HG03103 (cell line): ENCODE data around the gene LRRC71.

Experiments used
- ATAC-seq: cut with Tn5 transposase; IDR thresholded peaks from one replicate; pipeline ENCODE4 v1.9.1; 2021; ENCODE audit warnings: low read depth; ENCODE audit not compliant: unreplicated experiment

The LRRC71 gene

DNA sequence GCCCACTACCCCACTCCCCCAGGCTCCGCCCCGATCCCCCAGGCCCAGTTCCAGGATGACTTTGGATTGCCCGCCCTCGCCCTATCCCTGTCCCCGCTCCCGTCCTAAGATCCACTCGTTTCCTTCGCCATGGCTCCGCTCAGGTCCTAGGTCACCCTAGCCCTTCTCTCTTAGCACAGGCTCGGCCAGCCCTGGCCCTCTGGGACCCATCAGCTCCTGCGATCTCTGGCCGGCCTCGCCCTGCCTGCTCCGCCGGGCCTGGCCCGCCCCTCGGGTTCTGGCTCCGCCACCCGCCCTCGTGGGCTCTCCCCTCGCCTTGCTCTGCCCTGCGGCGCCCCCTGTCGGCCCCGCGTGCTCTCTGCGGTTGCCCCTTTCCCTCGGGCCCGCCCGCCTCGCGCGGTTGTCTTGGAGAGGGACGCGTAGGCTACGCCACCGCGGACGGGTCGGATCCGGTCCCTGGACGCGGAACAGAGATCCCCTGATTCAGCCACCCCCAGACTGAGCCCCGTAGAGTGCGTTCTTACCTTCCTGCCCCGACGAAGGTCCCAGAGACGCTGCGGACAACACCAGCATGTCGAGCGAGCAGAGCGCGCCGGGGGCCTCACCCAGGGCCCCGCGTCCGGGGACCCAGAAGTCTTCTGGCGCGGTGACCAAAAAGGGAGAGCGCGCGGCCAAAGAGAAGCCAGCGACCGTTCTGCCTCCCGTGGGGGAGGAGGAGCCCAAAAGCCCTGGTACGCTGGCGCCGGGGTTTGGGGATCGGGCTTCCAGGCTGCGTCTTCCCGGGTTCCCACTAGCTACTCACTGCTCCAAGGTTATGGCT, at the start of gene LRRC71:
TSS of gene LRRC71 (plus strand) at position 400 of the 820 bp plus-strand sequence. CDS start at position 572, 172 bp downstream.
- no peak for ATAC-seq

- no peak for ATAC-seq
Measured at GRCh38 chr1:156873659-156874058, 46.8 kb upstream of the LRRC71 start.

GRCh38 chr1:156874142-156874541, 46.3 kb upstream of the LRRC71 start:
- ATAC-seq, result no peak

DNA sequence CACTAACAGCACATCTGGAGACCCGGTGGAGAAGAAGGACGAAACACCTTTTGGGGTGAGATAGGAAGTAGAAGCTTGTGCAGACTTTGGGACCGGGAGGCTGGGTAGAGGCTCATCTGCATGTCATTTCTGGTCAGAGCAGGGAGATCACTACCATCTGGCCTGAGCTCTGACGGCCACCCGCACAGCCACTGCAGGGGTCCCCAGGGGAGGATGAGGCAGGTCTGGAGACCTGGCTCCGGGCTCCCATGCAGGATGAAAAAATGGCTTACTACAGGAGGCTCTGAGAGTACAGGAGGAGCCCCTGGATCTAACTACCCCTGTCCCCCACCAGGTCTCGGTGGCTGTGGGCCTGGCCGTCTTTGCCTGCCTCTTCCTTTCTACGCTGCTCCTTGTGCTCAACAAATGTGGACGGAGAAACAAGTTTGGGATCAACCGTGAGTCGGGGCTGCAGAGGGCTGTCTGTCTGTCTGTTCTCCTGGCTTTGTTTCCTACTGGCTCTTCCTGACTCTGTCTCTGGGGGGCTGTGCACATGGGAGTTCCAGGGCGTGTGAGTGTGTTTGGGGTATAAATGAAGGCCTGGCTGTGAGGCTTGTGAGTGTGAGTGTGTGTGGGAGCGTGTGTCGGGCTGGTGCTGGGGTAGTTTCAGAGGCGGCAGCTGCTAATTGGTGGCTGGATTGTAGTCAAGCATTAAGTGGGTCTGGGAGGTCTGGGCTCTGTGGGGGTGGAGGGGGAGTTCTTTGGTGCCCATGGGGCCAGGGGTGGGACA, 45.7 kb upstream of the LRRC71 start:
- ATAC-seq, result no peak

- ATAC-seq, result no peak
Measured at GRCh38 chr1:156875341-156875615, 45.2 kb upstream of the LRRC71 start.

DNA sequence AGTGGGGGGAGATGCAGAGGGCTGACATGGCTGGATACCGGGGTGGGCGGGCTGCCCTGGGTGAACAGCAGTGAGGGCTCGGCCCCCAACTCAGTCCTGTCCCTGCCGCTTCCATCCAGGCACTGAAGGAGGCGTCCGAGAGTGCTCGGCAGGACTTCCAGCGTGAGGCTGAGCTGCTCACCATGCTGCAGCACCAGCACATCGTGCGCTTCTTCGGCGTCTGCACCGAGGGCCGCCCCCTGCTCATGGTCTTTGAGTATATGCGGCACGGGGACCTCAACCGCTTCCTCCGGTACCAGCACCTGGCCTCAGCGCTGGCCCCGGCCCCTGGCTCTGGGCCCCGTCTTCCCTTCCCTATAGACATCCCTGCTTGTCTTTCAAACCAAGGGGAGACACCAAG, 44.2 kb upstream of the LRRC71 start:
- no peak for ATAC-seq

GRCh38 chr1:156877433-156878170, 42.8 kb upstream of the LRRC71 start:
- ATAC-seq, result no peak

- no peak for ATAC-seq
Measured at GRCh38 chr1:156879876-156880275, 40.6 kb upstream of the LRRC71 start.

DNA sequence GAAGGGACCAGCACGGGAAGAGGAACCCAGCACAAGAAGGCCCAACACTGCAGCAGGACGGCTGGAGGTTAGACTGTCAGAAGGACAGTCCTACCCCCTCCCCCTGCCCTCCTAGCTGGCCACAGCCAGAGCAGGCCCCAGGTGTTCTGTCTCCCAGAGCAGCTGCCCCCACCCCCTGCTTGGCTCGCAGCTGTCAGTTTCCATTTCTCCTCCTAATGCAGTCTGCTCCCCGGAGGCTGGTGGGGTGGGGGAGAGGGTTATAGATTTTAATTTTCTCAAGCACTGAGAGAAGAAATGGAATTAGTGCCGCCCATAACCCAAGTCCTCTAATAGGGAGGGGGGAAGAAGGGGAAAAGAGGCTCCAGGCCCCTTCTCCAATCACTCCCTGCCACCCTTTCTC, 40.0 kb upstream of the LRRC71 start:
- no peak for ATAC-seq

DNA sequence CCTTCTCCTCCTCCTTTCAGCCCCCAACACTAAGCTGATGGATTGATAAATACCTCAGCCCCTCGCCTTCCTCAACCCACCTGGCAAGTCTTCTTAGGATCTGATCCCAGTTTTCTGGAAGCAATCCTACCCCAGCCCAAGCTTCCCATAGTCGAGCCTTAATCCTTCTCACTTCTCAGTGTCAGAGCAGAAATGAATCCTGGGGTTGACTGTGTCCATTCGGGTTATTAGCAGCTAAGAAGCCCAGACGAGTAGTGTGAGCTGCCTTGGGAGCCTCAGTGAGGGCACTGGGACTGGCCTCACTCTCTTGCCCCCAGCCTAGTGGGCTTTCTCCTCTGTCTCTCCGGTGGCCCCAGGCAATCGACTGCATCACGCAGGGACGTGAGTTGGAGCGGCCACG, 39.3 kb upstream of the LRRC71 start:
- no peak for ATAC-seq

GRCh38 chr1:156881663-156882062, 38.8 kb upstream of the LRRC71 start:
- no peak for ATAC-seq

GRCh38 chr1:156882543-156882942, 37.9 kb upstream of the LRRC71 start:
- ATAC-seq, result no peak

DNA sequence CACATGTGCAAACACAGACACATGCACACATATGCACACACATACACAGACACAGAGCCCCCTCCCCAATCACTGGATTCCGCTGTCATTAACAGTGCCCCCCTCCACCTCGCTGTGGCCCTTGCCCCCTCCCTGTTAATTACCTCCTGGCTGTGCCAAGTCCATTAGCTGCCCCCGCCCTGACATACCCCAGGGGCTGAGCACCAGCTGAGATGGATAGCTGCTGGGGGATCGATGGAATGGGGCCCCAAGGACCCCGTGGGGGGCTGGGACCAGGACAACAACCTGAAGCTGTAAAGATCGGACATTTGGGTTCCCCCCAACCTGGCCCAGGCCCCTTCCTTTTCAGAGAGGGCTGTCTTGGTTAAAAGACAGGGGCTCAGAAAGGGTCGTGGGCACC, 36.5 kb upstream of the LRRC71 start:
- no peak for ATAC-seq

DNA sequence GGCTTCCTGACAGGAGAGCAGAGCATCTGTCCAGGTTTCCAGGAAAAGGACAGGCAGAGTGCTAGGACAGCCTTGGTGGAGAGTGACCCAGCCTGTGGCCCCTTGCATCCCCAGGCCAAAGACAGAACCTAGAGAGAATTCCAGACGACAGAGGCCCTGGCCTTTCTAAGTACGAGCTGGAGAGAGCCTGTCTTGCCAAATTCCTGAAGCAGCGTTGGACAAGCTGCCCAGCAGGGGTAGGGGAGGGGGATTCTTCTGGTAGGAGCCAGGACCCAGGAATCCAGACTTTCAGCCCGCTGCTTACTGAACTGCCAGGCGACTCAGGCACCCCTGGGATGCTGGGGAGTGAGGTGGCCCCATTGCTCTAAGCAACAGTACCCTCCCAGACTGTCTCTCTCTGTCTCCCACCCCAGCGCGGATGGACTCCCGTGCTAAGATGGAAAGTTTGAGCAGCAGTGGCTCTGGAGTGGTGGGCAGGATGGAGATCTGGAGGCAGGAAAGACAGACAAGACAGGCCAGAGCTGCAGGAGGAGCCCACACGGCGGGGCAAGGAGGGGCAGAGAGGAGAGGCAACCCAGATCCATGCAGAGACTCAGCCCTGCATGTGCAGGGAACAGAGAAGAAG, 35.8 kb upstream of the LRRC71 start:
- ATAC-seq, result no peak

DNA sequence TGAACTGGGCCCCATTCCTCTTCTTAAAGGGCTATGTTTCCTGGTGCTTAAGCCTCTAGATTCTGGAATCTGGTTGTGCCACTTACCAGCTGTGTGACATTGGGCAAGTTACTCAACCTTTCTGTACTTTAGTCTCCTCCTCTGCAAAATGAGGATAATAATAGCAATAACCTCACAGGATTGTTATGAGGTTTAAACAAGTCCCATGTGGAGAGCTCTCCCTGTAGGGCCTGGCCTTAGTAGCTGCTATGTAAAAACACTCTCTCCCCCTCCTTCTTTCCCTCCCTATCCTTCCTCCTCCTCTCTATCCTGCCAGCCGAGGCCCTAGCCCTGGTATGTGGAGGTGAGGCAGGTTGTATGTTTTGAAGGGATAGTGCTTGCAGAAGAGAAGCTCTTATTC, 35.1 kb upstream of the LRRC71 start:
- ATAC-seq, result no peak

DNA sequence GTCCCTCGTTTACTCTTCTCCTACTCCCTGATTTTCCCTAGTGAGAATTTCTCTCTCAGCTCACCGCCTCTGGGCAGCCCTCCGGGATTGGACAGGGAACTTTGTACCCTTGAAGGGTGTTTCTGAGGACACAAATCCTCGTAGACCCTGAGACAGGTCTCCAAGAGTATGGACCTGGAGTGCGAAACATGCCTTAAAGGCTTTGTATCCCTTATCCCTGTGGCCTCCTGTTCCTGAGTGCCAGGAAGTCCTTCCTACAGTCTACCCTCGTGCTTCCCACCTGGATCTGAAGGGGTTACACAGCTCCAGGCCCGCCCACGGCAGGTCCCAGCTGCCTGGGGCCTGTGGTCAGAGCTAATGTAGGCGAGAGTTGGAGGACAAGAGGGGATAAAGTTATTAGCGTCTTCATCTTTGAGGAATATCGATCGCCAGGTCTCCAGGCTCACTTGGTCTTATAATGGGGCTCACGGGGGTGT, 34.5 kb upstream of the LRRC71 start:
- no peak for ATAC-seq

GRCh38 chr1:156886583-156887281, 33.7 kb upstream of the LRRC71 start:
- ATAC-seq, result no peak

DNA sequence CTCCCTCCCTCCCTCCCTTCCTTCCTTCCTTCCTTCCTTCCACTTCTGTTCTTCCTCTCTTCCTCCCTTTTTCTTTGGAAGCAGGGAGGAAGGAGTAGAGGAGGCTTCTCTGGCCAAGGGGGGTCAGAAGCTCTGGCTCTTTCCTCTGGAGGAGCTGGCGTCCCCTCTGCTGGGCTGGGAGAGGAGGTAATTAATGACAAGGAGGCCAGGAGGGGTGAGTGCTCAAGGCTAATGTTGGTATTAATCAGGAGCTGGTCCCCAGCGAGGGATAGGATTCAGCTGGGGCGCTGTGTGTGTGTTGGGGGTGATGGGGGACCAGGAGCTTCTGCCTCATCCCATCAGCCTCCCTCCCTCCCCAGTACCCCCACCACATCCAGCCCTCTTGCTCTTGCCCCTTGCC, 33.1 kb upstream of the LRRC71 start:
- no peak for ATAC-seq

DNA sequence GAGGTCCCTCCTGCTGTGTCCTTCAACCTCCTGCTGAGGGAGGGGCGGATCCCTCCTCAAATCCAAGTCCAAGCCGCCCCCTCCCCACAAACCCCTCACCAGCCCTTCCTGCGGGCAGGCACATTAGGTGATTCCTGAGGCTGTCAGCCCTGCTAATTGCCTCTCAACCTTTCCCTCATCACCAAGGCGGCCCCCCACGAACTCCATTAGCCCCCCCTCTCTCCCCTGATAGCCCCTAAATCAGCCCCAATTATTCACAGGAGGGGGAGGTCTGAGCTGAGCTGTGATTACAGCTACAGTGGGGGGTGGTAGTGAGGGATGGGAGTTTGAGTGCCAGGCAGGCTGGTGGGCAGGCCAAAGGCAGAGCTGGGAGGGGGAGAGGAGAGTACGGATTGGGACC, 32.7 kb upstream of the LRRC71 start:
- ATAC-seq, result no peak
